Upper lobe of right lung (tissue), 1 donor: Measurements from ENCODE around the gene C6. TPM values are rescaled to one million over a fixed set of nuclear protein-coding genes. Genes with fewer than 3 reads are reported as not detected.

Experiments
- ATAC-seq: fragments of 200-7000 bp; cut with Tn5 transposase; one replicate; pipeline ENCODE4 v1.9.1; 2020; ENCODE audit warnings: mild to moderate bottlenecking, moderate library complexity
- DNase-seq: peaks from one replicate; pipeline ENCODE4 v3.0.0-alpha.2; 2020
- H3K27ac ChIP-seq: fragments of 200-600 bp; one replicate; pipeline ENCODE4 v1.8.0; 2022
- H3K27me3 ChIP-seq: fragments of 200-600 bp; one replicate; pipeline ENCODE4 v1.8.0; 2022; ENCODE audit warnings: mild to moderate bottlenecking
- H3K36me3 ChIP-seq: fragments of 200-600 bp; one replicate; pipeline ENCODE4 v1.8.0; 2022
- H3K4me1 ChIP-seq: fragments of 200-600 bp; one replicate; pipeline ENCODE4 v1.8.0; 2022
- H3K4me3 ChIP-seq: fragments of 200-600 bp; one replicate; pipeline ENCODE4 v1.8.0; 2022; ENCODE audit warnings: mild to moderate bottlenecking
- H3K9me3 ChIP-seq: fragments of 200-600 bp; one replicate; pipeline ENCODE4 v1.8.0; 2022
- CTCF ChIP-seq: fragments of 200-600 bp; IDR thresholded peaks from one replicate; pipeline ENCODE4 v1.8.0; 2022; ENCODE audit warnings: antibody characterized with exemption
- intact Hi-C: fragments of 100-400 bp; cut with DNase I; formaldehyde crosslinking; loops from one replicate; pipeline ENCODE4 v1.11.0; 2022
- total RNA-seq: library from RNA; stranded (reverse); fragmentation: NEBNext Ultra II Directional; extraction: Animal tissue kit (Norgen Biotek cat#: 25700); gene quantifications from one replicate; pipeline ENCODE4 v1.2.1, GENCODE V29; 2021
- donor health status: DM: no; HTN: yes; CAD: no; lungs with severe emphysema.

Gene C6
- total RNA-seq, 1 donor from 2014 or later: 0.69 TPM

GRCh38 chr5:41115281-41115680, 98.1 kb downstream of the C6 start:
- no peaks in the 10 kb centered on the region for H3K9me3 ChIP-seq
- intact Hi-C loops: no loop called here
- H3K4me3 ChIP-seq: no peak overlapping the region
- H3K4me1 ChIP-seq: no peaks in the 10 kb centered on the region
- no peaks in the 10 kb centered on the region for H3K36me3 ChIP-seq
- no peaks in the 10 kb centered on the region for H3K27me3 ChIP-seq
- no peak overlapping the region for H3K27ac ChIP-seq
- no peak for DNase-seq
- no peak for ATAC-seq
- no peak for TF ChIP-seq CTCF

- ATAC-seq: no peak
- TF ChIP-seq CTCF: no peak
- Histone ChIP-seq H3K27me3 (no peaks in the 10 kb centered on the region), H3K4me3 (no peak overlapping the region), H3K4me1 (no peaks in the 10 kb centered on the region), H3K36me3 (no peaks in the 10 kb centered on the region), H3K27ac (no peak overlapping the region), H3K9me3 (no peaks in the 10 kb centered on the region)
- no peak for DNase-seq
- intact Hi-C loops: no loop called here
Measured at GRCh38 chr5:41112486-41113455, 100.6 kb downstream of the C6 start.

GRCh38 chr5:41109186-41109585, 104.1 kb downstream of the C6 start:
- Histone ChIP-seq H3K36me3 (no peaks in the 10 kb centered on the region), H3K9me3 (no peaks in the 10 kb centered on the region), H3K27ac (no peak overlapping the region), H3K4me3 (no peak overlapping the region), H3K27me3 (no peaks in the 10 kb centered on the region), H3K4me1 (no peaks in the 10 kb centered on the region)
- TF ChIP-seq CTCF: no peak
- intact Hi-C loops: no loop called here
- DNase-seq (no peak), ATAC-seq (no peak)

- Histone ChIP-seq H3K9me3 (no peaks in the 10 kb centered on the region), H3K4me3 (no peak overlapping the region), H3K36me3 (no peaks in the 10 kb centered on the region), H3K27ac (no peak overlapping the region), H3K4me1 (no peaks in the 10 kb centered on the region), H3K27me3 (no peaks in the 10 kb centered on the region)
- TF ChIP-seq CTCF: no peak
- DNase-seq (no peak), ATAC-seq (no peak)
- intact Hi-C loops: no loop called here
Measured at GRCh38 chr5:41102341-41102740, 111.0 kb downstream of the C6 start.

- Histone ChIP-seq H3K27ac (no peak overlapping the region), H3K36me3 (no peaks in the 10 kb centered on the region), H3K27me3 (no peaks in the 10 kb centered on the region), H3K4me1 (no peaks in the 10 kb centered on the region), H3K9me3 (no peaks in the 10 kb centered on the region), H3K4me3 (no peak overlapping the region)
- no peak for TF ChIP-seq CTCF
- ATAC-seq (no peak), DNase-seq (no peak)
- intact Hi-C loops: no loop called here
Measured at GRCh38 chr5:41097642-41098041, 115.7 kb downstream of the C6 start.
